H9 (cell line): ENCODE measurements around the gene ACSF3. TPM values are rescaled to one million over a fixed set of nuclear protein-coding genes. Genes with fewer than 3 reads are reported as not detected.

Source experiments
- DNase-seq: peaks from one replicate; pipeline ENCODE4 v3.0.0-alpha.2; 2017
- H2AFZ ChIP-seq: one replicate; pipeline ENCODE4 v1.6.1; 2013; ENCODE audit warnings: mild to moderate bottlenecking, low read length, control low read depth, moderate library complexity
- H2AK5ac ChIP-seq: 2 replicates; pipeline ENCODE4 v1.6.1; 2013; ENCODE audit warnings: low read length, control low read depth, mixed read lengths; ENCODE audit not compliant: insufficient read length
- H2BK120ac ChIP-seq: one replicate; pipeline ENCODE4 v1.6.1; 2013; ENCODE audit warnings: low read depth, mild to moderate bottlenecking, low read length, control low read depth, inconsistent platforms; ENCODE audit not compliant: poor library complexity, severe bottlenecking
- H2BK12ac ChIP-seq: 2 replicates; pipeline ENCODE4 v1.6.1; 2013; ENCODE audit warnings: low read length, control low read depth, mixed read lengths, low read depth; ENCODE audit not compliant: insufficient read length
- H2BK15ac ChIP-seq: 2 replicates; pipeline ENCODE4 v1.6.1; 2013; ENCODE audit warnings: low read depth, low read length, control low read depth
- H2BK20ac ChIP-seq: one replicate; pipeline ENCODE4 v1.6.1; 2013; ENCODE audit warnings: low read depth, mild to moderate bottlenecking, low read length, control low read depth, inconsistent platforms; ENCODE audit not compliant: poor library complexity, severe bottlenecking
- H2BK5ac ChIP-seq: 2 replicates; pipeline ENCODE4 v1.6.1; 2013; ENCODE audit warnings: low read length, control low read depth, mixed read lengths; ENCODE audit not compliant: insufficient read length
- H3K14ac ChIP-seq: 2 replicates; pipeline ENCODE4 v1.6.1; 2013; ENCODE audit warnings: low read length, control low read depth; ENCODE audit not compliant: insufficient read depth
- H3K18ac ChIP-seq: 2 replicates; pipeline ENCODE4 v1.6.1; 2013; ENCODE audit warnings: low read depth, mild to moderate bottlenecking, mixed read lengths, low read length, control low read depth; ENCODE audit not compliant: insufficient read length
- H3K23ac ChIP-seq: 2 replicates; pipeline ENCODE4 v1.6.1; 2013; ENCODE audit warnings: low read length, control low read depth, mixed read lengths, low read depth; ENCODE audit not compliant: insufficient read length
- H3K23me2 ChIP-seq: 2 replicates; pipeline ENCODE4 v1.6.1; 2013; ENCODE audit warnings: low read depth, mild to moderate bottlenecking, mixed read lengths, low read length, control low read depth; ENCODE audit not compliant: insufficient read length, poor library complexity, severe bottlenecking
- H3K27ac ChIP-seq: 2 replicates; pipeline ENCODE4 v1.5.1; 2013; ENCODE audit warnings: low read length, control low read depth, mixed read lengths, low read depth; ENCODE audit not compliant: insufficient read length
- H3K27me3 ChIP-seq: 2 replicates; pipeline ENCODE4 v1.6.1; 2013; ENCODE audit warnings: low read length, control low read depth, inconsistent platforms; ENCODE audit not compliant: insufficient read depth
- H3K4ac ChIP-seq: 2 replicates; pipeline ENCODE4 v1.6.1; 2013; ENCODE audit warnings: low read depth, mild to moderate bottlenecking, control low read depth, inconsistent platforms, low read length, moderate library complexity
- H3K4me1 ChIP-seq: 2 replicates; pipeline ENCODE4 v1.6.1; 2013; ENCODE audit warnings: low read length, control low read depth, inconsistent platforms; ENCODE audit not compliant: insufficient read depth
- H3K4me2 ChIP-seq: 2 replicates; pipeline ENCODE4 v1.6.1; 2013; ENCODE audit warnings: low read length, control low read depth, mixed read lengths; ENCODE audit not compliant: insufficient read length, insufficient read depth
- H3K56ac ChIP-seq: 2 replicates; pipeline ENCODE4 v1.6.1; 2013; ENCODE audit warnings: low read depth, mild to moderate bottlenecking, mixed read lengths, low read length, control low read depth; ENCODE audit not compliant: insufficient read length
- H3K79me1 ChIP-seq: 2 replicates; pipeline ENCODE4 v1.6.1; 2013; ENCODE audit warnings: low read depth, mild to moderate bottlenecking, moderate library complexity, low read length, control low read depth, inconsistent platforms; ENCODE audit not compliant: insufficient read depth, poor library complexity, severe bottlenecking
- H3K79me2 ChIP-seq: 2 replicates; pipeline ENCODE4 v1.6.1; 2013; ENCODE audit warnings: low read length, control low read depth, inconsistent platforms; ENCODE audit not compliant: insufficient read depth
- H3K9ac ChIP-seq: 2 replicates; pipeline ENCODE4 v1.6.1; 2013; ENCODE audit warnings: low read length, control low read depth, mixed read lengths; ENCODE audit not compliant: insufficient read length; ENCODE audit errors: extremely low read depth
- H3K9me3 ChIP-seq: one replicate; pipeline ENCODE4 v1.6.1; 2013; ENCODE audit warnings: low read depth, low read length, inconsistent platforms; ENCODE audit not compliant: control insufficient read depth
- H3T11ph ChIP-seq: one replicate; pipeline ENCODE4 v1.6.1; 2013; ENCODE audit warnings: mild to moderate bottlenecking, low read length, control low read depth, inconsistent platforms
- H4K20me1 ChIP-seq: one replicate; pipeline ENCODE4 v1.6.1; 2013; ENCODE audit not compliant: control insufficient read depth, insufficient read length, insufficient read depth
- H4K5ac ChIP-seq: 2 replicates; pipeline ENCODE4 v1.6.1; 2013; ENCODE audit warnings: low read depth, mild to moderate bottlenecking, mixed read lengths, low read length, control low read depth; ENCODE audit not compliant: insufficient read length
- H4K8ac ChIP-seq: replicated peaks from 2 replicates; pipeline ENCODE4 v1.6.1; 2013; ENCODE audit warnings: low read length, control low read depth, mixed read lengths, low read depth; ENCODE audit not compliant: insufficient read length
- H4K91ac ChIP-seq: 2 replicates; pipeline ENCODE4 v1.6.1; 2013; ENCODE audit warnings: low read depth, mild to moderate bottlenecking, moderate library complexity, mixed read lengths, low read length, control low read depth; ENCODE audit not compliant: insufficient read length
- H3K27ac Mint-ChIP-seq, 3 experiments: 2 replicates in 2 of 3; 3 replicates in 1 of 3; pipeline ENCODE4 v1.8.0; 2020 to 2021; ENCODE audit warnings: mixed read lengths in 3 of 3, mild to moderate bottlenecking in 1 of 3, moderate library complexity in 1 of 3
- H3K27me3 Mint-ChIP-seq: 2 replicates; pipeline ENCODE4 v1.8.0; 2021; ENCODE audit warnings: low read depth, mild to moderate bottlenecking, moderate library complexity, mixed read lengths
- H3K36me3 Mint-ChIP-seq, 3 experiments: 2 replicates in 2 of 3; 3 replicates in 1 of 3; pipeline ENCODE4 v1.8.0; 2020 to 2021; ENCODE audit warnings: low read depth in 3 of 3, mixed read lengths in 3 of 3; ENCODE audit not compliant: insufficient read depth in 1 of 3
- H3K4me1 Mint-ChIP-seq, 2 experiments: 2 replicates each; pipeline ENCODE4 v1.8.0; 2020; ENCODE audit warnings: mixed read lengths in 2 of 2
- H3K4me3 Mint-ChIP-seq, 2 experiments: 2 replicates in 1 of 2; 3 replicates in 1 of 2; pipeline ENCODE4 v1.8.0; 2020 to 2021; ENCODE audit warnings: mild to moderate bottlenecking in 2 of 2, mixed read lengths in 2 of 2, moderate library complexity in 1 of 2
- H3K9me3 Mint-ChIP-seq, 2 experiments: 2 replicates in 1 of 2; 3 replicates in 1 of 2; pipeline ENCODE4 v1.8.0; 2020; ENCODE audit warnings: mild to moderate bottlenecking in 2 of 2, mixed read lengths in 2 of 2, moderate library complexity in 1 of 2
- WGBS: extraction: QIAGEN DNeasy Blood & Tissue Kit; methylation state at CpG from one replicate; pipeline ENCODE4 v1.1.7; 2013; ENCODE audit warnings: missing lambda C conversion rate, low lambda C conversion rate, mixed read lengths; ENCODE audit not compliant: insufficient read length; ENCODE audit errors: extremely low coverage; 5-methylcytosine and 5-hydroxymethylcytosine counted together
- total RNA-seq: library from RNA; stranded (reverse); gene quantifications from 2 replicates; pipeline ENCODE4 v1.2.1, GENCODE V29; 2021
- TF ChIP-seq, protein P1 (sequence below): fragments of 200-600 bp; sonication (generic); conservative IDR thresholded peaks from 3 replicates; pipeline ENCODE4 v1.8.0; 2021; ENCODE audit warnings: antibody characterized with exemption, mild to moderate bottlenecking

The ACSF3 gene
- total RNA-seq, 1 experiment from 2014 or later = 31.3 TPM

DNA sequence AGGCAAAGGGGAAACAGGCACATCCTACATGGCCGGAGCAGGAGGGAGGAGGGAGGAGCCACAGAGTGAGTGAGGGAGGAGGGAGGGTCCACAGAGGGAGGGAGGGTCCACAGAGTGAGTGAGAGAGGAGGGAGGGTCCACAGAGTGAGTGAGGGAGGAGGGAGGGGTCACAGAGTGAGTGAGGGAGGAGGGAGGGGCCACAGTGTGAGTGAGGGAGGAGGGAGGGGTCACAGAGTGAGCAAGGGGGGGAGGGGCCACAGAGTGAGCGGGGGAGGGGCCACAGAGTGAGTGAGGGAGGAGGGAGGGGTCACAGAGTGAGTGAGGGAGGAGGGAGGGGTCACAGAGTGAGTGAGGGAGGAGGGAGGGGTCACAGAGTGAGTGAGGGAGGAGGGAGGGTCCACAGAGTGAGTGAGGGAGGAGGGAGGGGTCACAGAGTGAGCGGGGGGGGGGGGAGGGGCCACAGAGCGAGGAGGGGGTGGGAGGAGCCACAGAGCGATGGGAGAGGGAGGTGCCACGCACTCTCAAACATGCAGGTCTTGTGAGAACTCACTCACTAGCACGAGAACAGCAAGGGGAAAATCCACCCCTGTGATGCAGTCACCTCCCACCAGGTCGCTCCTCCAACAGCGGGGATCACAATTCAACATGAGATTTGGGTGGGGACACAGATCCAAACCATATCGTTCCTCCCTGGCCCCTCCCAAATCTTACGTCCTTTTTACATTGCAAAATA is 53.6 kb downstream of the ACSF3 start:
- Histone ChIP-seq H4K91ac (no peak overlapping the region), H4K5ac (no peak overlapping the region), H4K8ac (no peak overlapping the region), H3K9me3 (peaks cover 14% of the 10 kb centered on the region), H3K14ac (no peak overlapping the region), H2AFZ (no peak overlapping the region), H3K79me1 (no peaks in the 10 kb centered on the region), H2BK15ac (no peak overlapping the region), H2AK5ac (no peak overlapping the region), H3T11ph (no peak overlapping the region), H3K4me1 (no peaks in the 10 kb centered on the region), H3K18ac (no peak overlapping the region), H2BK120ac (no peak overlapping the region), H3K9ac (no peak overlapping the region), H2BK12ac (no peak overlapping the region), H2BK20ac (no peak overlapping the region), H3K56ac (no peak overlapping the region), H3K23ac (no peak overlapping the region), H3K27me3 (no peaks in the 10 kb centered on the region), H3K4me2 (no peak overlapping the region), H4K20me1 (no peaks in the 10 kb centered on the region), H3K4ac (no peak overlapping the region), H3K23me2 (no peaks in the 10 kb centered on the region), H3K27ac (no peak overlapping the region), H2BK5ac (no peak overlapping the region), H3K79me2 (no peaks in the 10 kb centered on the region)
- TF ChIP-seq, protein P1, sequence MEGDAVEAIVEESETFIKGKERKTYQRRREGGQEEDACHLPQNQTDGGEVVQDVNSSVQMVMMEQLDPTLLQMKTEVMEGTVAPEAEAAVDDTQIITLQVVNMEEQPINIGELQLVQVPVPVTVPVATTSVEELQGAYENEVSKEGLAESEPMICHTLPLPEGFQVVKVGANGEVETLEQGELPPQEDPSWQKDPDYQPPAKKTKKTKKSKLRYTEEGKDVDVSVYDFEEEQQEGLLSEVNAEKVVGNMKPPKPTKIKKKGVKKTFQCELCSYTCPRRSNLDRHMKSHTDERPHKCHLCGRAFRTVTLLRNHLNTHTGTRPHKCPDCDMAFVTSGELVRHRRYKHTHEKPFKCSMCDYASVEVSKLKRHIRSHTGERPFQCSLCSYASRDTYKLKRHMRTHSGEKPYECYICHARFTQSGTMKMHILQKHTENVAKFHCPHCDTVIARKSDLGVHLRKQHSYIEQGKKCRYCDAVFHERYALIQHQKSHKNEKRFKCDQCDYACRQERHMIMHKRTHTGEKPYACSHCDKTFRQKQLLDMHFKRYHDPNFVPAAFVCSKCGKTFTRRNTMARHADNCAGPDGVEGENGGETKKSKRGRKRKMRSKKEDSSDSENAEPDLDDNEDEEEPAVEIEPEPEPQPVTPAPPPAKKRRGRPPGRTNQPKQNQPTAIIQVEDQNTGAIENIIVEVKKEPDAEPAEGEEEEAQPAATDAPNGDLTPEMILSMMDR = no peak
- peaks cover 29 to 59% (median 54%) of the 10 kb centered on the region in 3 experiments for H3K36me3 Mint-ChIP-seq
- DNase-seq = peak; percentile 72
- H3K27me3 Mint-ChIP-seq = no peaks in the 10 kb centered on the region; the same call in 1 of the 2 replicates
- peaks cover 12 to 24% of the 10 kb centered on the region in 2 experiments; a peak in 4 of 5 replicates for H3K9me3 Mint-ChIP-seq
- no CpG with 5 or more reads among the region's 11 CpGs for WGBS
- no peak overlapping the region for H3K27ac Mint-ChIP-seq
- no peak overlapping the region for H3K4me3 Mint-ChIP-seq
- H3K4me1 Mint-ChIP-seq = no peaks in the 10 kb centered on the region
